IMR-90 (cell line): ENCODE results near the gene NTRK2. TPM values are rescaled to one million over a fixed set of nuclear protein-coding genes. Genes with fewer than 3 reads are reported as not detected.

ENCODE experiments used
- ATAC-seq: fragments of 200-7000 bp; cut with Tn5 transposase; 2 replicates; pipeline ENCODE4 v1.9.1; 2020; ENCODE audit warnings: low read depth, mild to moderate bottlenecking, moderate library complexity
- BruUV-seq: library from RNA; stranded (reverse); fragments of 400-500 nt; replicated peaks from 2 replicates; lab custom pipeline; 2021; lab: Mats Ljungman, UMichigan
- CTCF ChIA-PET: fragments of 300-600 bp; formaldehyde crosslinking; extraction: SDS; loops from one replicate; lab custom pipeline; 2021; ENCODE audit warnings: antibody characterized with exemption; lab: Yijun Ruan, JAX
- POLR2A ChIA-PET: fragments of 300-600 bp; sonication (Branson Sonifier 250); formaldehyde crosslinking; loops from one replicate; lab custom pipeline; 2022; ENCODE audit warnings: antibody characterized with exemption; ENCODE audit not compliant: unreplicated experiment; lab: Charles Lee
- DNase-seq: peaks from one replicate; pipeline ENCODE4 v3.0.0; 2013
- H2AFZ ChIP-seq: replicated peaks from 2 replicates; pipeline ENCODE3; 2013; ENCODE audit warnings: low read length, mild to moderate bottlenecking; ENCODE audit not compliant: poor library complexity
- H2AK5ac ChIP-seq: 2 replicates; pipeline ENCODE4 v1.6.1; 2013; ENCODE audit warnings: low read depth, low read length, inconsistent platforms
- H2AK9ac ChIP-seq: replicated peaks from 2 replicates; pipeline ENCODE3; 2013; ENCODE audit warnings: mild to moderate bottlenecking, low read depth, low read length, moderate library complexity; ENCODE audit not compliant: poor library complexity
- H2BK120ac ChIP-seq: 2 replicates; pipeline ENCODE4 v1.6.1; 2013; ENCODE audit warnings: low read depth, low read length, inconsistent platforms
- H2BK15ac ChIP-seq: 3 replicates; pipeline ENCODE4 v1.6.1; 2013; ENCODE audit warnings: low read depth, low read length, inconsistent platforms
- H2BK20ac ChIP-seq: 2 replicates; pipeline ENCODE4 v1.6.1; 2013; ENCODE audit warnings: low read depth, mild to moderate bottlenecking, inconsistent platforms, low read length, moderate library complexity
- H2BK5ac ChIP-seq: 2 replicates; pipeline ENCODE4 v1.6.1; 2013; ENCODE audit warnings: mild to moderate bottlenecking, low read depth, low read length, inconsistent platforms; ENCODE audit not compliant: poor library complexity, severe bottlenecking
- H3K14ac ChIP-seq: replicated peaks from 2 replicates; pipeline ENCODE4 v1.6.1; 2013; ENCODE audit warnings: low read depth, low read length, inconsistent platforms
- H3K18ac ChIP-seq: 2 replicates; pipeline ENCODE4 v1.6.1; 2013; ENCODE audit warnings: low read depth, low read length, control low read depth
- H3K23ac ChIP-seq: 2 replicates; pipeline ENCODE4 v1.6.1; 2013; ENCODE audit warnings: low read depth, low read length, inconsistent platforms
- H3K27ac ChIP-seq: 2 replicates; pipeline ENCODE4 v1.5.1; 2013; ENCODE audit warnings: mild to moderate bottlenecking, control low read depth, low read length; ENCODE audit not compliant: insufficient read depth
- H3K27me3 ChIP-seq: 2 replicates; pipeline ENCODE4 v1.6.1; 2013; ENCODE audit warnings: low read length; ENCODE audit not compliant: control insufficient read depth, insufficient read depth
- H3K36me3 ChIP-seq: 2 replicates; pipeline ENCODE4 v1.6.1; 2013; ENCODE audit warnings: low read length, mixed read lengths; ENCODE audit not compliant: control insufficient read depth, insufficient read depth
- H3K4ac ChIP-seq: 2 replicates; pipeline ENCODE4 v1.6.1; 2013; ENCODE audit warnings: low read depth, low read length, inconsistent platforms
- H3K4me1 ChIP-seq: 2 replicates; pipeline ENCODE4 v1.6.1; 2013; ENCODE audit warnings: low read length, mixed read lengths; ENCODE audit not compliant: control insufficient read depth, insufficient read depth
- H3K4me2 ChIP-seq: 2 replicates; pipeline ENCODE4 v1.6.1; 2013; ENCODE audit warnings: low read depth, mild to moderate bottlenecking, control low read depth, low read length, moderate library complexity
- H3K4me3 ChIP-seq: 2 replicates; pipeline ENCODE4 v1.5.1; 2013; ENCODE audit warnings: low read depth, mild to moderate bottlenecking, control low read depth, low read length, moderate library complexity; ENCODE audit not compliant: insufficient read depth
- H3K56ac ChIP-seq: 2 replicates; pipeline ENCODE4 v1.6.1; 2013; ENCODE audit warnings: low read length, inconsistent platforms; ENCODE audit not compliant: insufficient read depth; ENCODE audit errors: extremely low read depth
- H3K79me1 ChIP-seq, 2 experiments: 2 replicates each; pipeline ENCODE4 v1.6.1; 2013; ENCODE audit warnings: low read length in 2 of 2, inconsistent platforms in 1 of 2, low read depth in 1 of 2
- H3K9ac ChIP-seq: 2 replicates; pipeline ENCODE4 v1.6.1; 2013; ENCODE audit warnings: low read depth, low read length, control low read depth
- H3K9me1 ChIP-seq: 2 replicates; pipeline ENCODE4 v1.6.1; 2013; ENCODE audit warnings: low read length, inconsistent platforms; ENCODE audit not compliant: insufficient read depth
- H3K9me3 ChIP-seq: 2 replicates; pipeline ENCODE4 v1.6.1; 2013; ENCODE audit warnings: low read length; ENCODE audit not compliant: control insufficient read depth, insufficient read depth
- H4K20me1 ChIP-seq: 2 replicates; pipeline ENCODE4 v1.6.1; 2013; ENCODE audit warnings: low read length, inconsistent platforms; ENCODE audit not compliant: insufficient read depth
- H4K5ac ChIP-seq: 2 replicates; pipeline ENCODE4 v1.6.1; 2013; ENCODE audit warnings: mild to moderate bottlenecking, low read depth, low read length, control low read depth
- H4K8ac ChIP-seq, 2 experiments: 2 replicates each; pipeline ENCODE4 v1.6.1; 2013; ENCODE audit warnings: low read depth in 2 of 2, low read length in 2 of 2, control low read depth in 1 of 2, inconsistent platforms in 1 of 2
- H4K91ac ChIP-seq: 2 replicates; pipeline ENCODE4 v1.6.1; 2013; ENCODE audit warnings: low read depth, low read length, inconsistent platforms; ENCODE audit not compliant: insufficient read depth
- CEBPB ChIP-seq: IDR thresholded peaks from 2 replicates; pipeline ENCODE4 v1.6.1; 2012; ENCODE audit warnings: low read depth, low read length, improper control_type of control experiment
- ELK1 ChIP-seq: fragments of 150-350 bp; IDR thresholded peaks from 2 replicates; pipeline ENCODE4 v1.6.1; 2016; ENCODE audit warnings: low read depth, mild to moderate bottlenecking, low read length, moderate library complexity, borderline replicate concordance
- MXI1 ChIP-seq: IDR thresholded peaks from 2 replicates; pipeline ENCODE4 v1.6.1; 2012; ENCODE audit warnings: low read depth, mild to moderate bottlenecking, low read length, moderate library complexity, borderline replicate concordance
- NFE2L2 ChIP-seq: fragments of 150-350 bp; IDR thresholded peaks from 2 replicates; pipeline ENCODE4 v1.6.1; 2016; ENCODE audit warnings: low read depth, mild to moderate bottlenecking, low read length
- POLR2A ChIP-seq: IDR thresholded peaks from 2 replicates; pipeline ENCODE4 v1.6.1; 2012; ENCODE audit warnings: mild to moderate bottlenecking, low read depth, low read length
- RCOR1 ChIP-seq: IDR thresholded peaks from 2 replicates; pipeline ENCODE4 v1.6.1; 2012; ENCODE audit warnings: mild to moderate bottlenecking, low read length, improper control_type of control experiment; ENCODE audit not compliant: insufficient replicate concordance
- WGBS, 2 experiments: methylation state at CpG; one replicate each; pipeline versions ENCODE4 v1.1.5 to v1.1.7; 2013; ENCODE audit warnings: missing lambda C conversion rate in 2 of 2; ENCODE audit not compliant: insufficient read length in 1 of 2; ENCODE audit errors: extremely low coverage in 2 of 2; 5-methylcytosine and 5-hydroxymethylcytosine counted together
- dilution Hi-C: fragments of 300-500 bp; cut with HindIII; formaldehyde crosslinking; loops from one replicate; pipeline ENCODE4 v1.14.3; 2018; ENCODE audit warnings: low sequenced_read_pairs; ENCODE audit not compliant: unreplicated experiment
- in situ Hi-C: fragments of 300-500 bp; cut with MboI; formaldehyde crosslinking; loops from 3 replicates; pipeline ENCODE4 v1.14.3; 2019; ENCODE audit warnings: low sequenced_read_pairs, inconsistent platforms, mixed read lengths
- intact Hi-C: fragments of 100-400 bp; cut with micrococcal nuclease; formaldehyde crosslinking; loops from 2 replicates; pipeline ENCODE4 v1.10.0; 2022
- polyA plus RNA-seq, 3 experiments: library from polyadenylated mRNA; depleted of rRNA; stranded (reverse); fragments of >200 nt; gene quantifications; 2 replicates each; pipeline ENCODE4 v1.2.3, GENCODE V29; 2012; ENCODE audit warnings: low replicate concordance in 1 of 3
- total RNA-seq: library from RNA; depleted of rRNA; stranded (reverse); fragments of >200 nt; gene quantifications from 2 replicates; pipeline ENCODE4 v1.2.3, GENCODE V29; 2012
- TF ChIP-seq, protein P1 (sequence below): fragments of 150-350 bp; IDR thresholded peaks from 2 replicates; pipeline ENCODE4 v1.6.1; 2017; ENCODE audit warnings: mild to moderate bottlenecking, antibody characterized with exemption, low read length, low read depth

Gene NTRK2
- total and polyA plus RNA-seq, 2 of the 4 experiments (the other 2 are of a cell fraction) = under 0.01 to 0.02 TPM

DNA sequence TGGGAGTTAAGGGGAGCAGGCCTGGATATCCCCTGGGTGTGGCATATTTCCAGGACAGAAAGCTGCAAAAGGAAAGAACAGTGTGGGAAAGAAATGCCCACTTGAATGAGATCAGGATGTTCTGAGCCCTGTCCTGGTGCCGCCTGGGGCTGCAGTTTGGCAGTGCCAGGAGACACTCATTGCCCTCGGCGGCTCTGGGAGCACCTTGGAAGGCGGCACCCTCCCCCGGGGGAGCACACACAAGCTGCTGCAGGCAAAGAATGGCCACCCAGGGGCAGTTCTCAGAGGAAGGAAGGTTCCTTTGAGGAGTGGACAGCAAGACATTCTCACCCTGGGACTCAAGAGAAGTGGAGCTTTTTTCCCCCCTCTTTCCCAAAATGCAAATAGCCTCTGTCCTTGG lies 305.3 kb downstream of the NTRK2 start:
- Histone ChIP-seq H2AK9ac (no peak overlapping the region), H4K20me1 (no peaks in the 10 kb centered on the region), H3K9ac (no peak overlapping the region), H2AK5ac (no peak overlapping the region), H3K18ac (no peak overlapping the region), H4K91ac (no peak overlapping the region), H3K56ac (no peak overlapping the region), H3K9me3 (peaks cover 4% of the 10 kb centered on the region; the same call in 1 of the 2 replicates), H2BK20ac (no peak overlapping the region), H3K9me1 (no peaks in the 10 kb centered on the region), H3K27ac (no peak overlapping the region), H2BK15ac (no peak overlapping the region), H3K14ac (no peak overlapping the region), H3K36me3 (no peaks in the 10 kb centered on the region), H3K4me1 (no peaks in the 10 kb centered on the region), H4K8ac (no peak overlapping the region), H3K4me2 (no peak overlapping the region), H3K4me3 (no peak overlapping the region), H3K27me3 (no peaks in the 10 kb centered on the region), H2BK120ac (no peak overlapping the region), H3K4ac (no peak overlapping the region), H3K23ac (no peak overlapping the region), H2AFZ (no peak overlapping the region), H4K5ac (no peak overlapping the region), H2BK5ac (no peak overlapping the region), H3K79me1 (no peaks in the 10 kb centered on the region)
- dilution Hi-C loops (no loop called here), intact Hi-C loops (no loop called here), in situ Hi-C loops (no loop called here)
- POLR2A ChIA-PET = no interaction called here
- TF ChIP-seq, protein P1, sequence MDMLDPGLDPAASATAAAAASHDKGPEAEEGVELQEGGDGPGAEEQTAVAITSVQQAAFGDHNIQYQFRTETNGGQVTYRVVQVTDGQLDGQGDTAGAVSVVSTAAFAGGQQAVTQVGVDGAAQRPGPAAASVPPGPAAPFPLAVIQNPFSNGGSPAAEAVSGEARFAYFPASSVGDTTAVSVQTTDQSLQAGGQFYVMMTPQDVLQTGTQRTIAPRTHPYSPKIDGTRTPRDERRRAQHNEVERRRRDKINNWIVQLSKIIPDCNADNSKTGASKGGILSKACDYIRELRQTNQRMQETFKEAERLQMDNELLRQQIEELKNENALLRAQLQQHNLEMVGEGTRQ = no peak
- TF ChIP-seq RCOR1 (no peak), ELK1 (no peak), POLR2A (no peak), CEBPB (no peak), MXI1 (no peak), NFE2L2 (no peak)
- WGBS, 2 experiments = 20% methylated on average over 1 of the region's 5 CpGs; no CpG with 5 or more reads in 1 of the 2 experiments
- BruUV-seq = no TSS peak
- DNase-seq (no peak), ATAC-seq (no peak)
- CTCF ChIA-PET = no interaction called here
